WTC11 (cell line): ENCODE measurements around the gene ZNF81. TPM values are rescaled to one million over a fixed set of nuclear protein-coding genes. Genes with fewer than 3 reads are reported as not detected.
"Not testable (repeated sequence)": the region's sequence is repeated elsewhere in the genome, so short reads cannot be mapped to it uniquely, and the experiment has no call there.

Source experiments
- ATAC-seq: fragments of 200-7000 bp; cut with Tn5 transposase; 2 replicates; pipeline ENCODE4 v1.10.0; 2021; ENCODE audit warnings: mild to moderate bottlenecking, moderate library complexity
- CTCF ChIA-PET: fragments of 300-600 bp; sonication (Branson Sonifier 250); formaldehyde crosslinking; loops from one replicate; lab custom pipeline; 2021; ENCODE audit warnings: antibody characterized with exemption; lab: Charles Lee
- POLR2A ChIA-PET: fragments of 350-600 bp; sonication (Branson Sonifier 250); formaldehyde crosslinking; loops from one replicate; lab custom pipeline; 2021; ENCODE audit warnings: antibody characterized with exemption; lab: Charles Lee
- DNase-seq: peaks from one replicate; pipeline ENCODE4 v3.0.0; 2021; ENCODE audit warnings: low spot score
- H3K27ac Mint-ChIP-seq: 2 replicates; pipeline ENCODE4 v1.8.0; 2021; ENCODE audit warnings: mixed read lengths
- H3K27me3 Mint-ChIP-seq: 2 replicates; pipeline ENCODE4 v1.8.0; 2021; ENCODE audit warnings: low read depth, mild to moderate bottlenecking, moderate library complexity, mixed read lengths
- H3K36me3 Mint-ChIP-seq: 2 replicates; pipeline ENCODE4 v1.8.0; 2021; ENCODE audit warnings: mixed read lengths
- H3K4me1 Mint-ChIP-seq: 2 replicates; pipeline ENCODE4 v1.8.0; 2022; ENCODE audit warnings: mixed read lengths
- H3K4me3 Mint-ChIP-seq: 2 replicates; pipeline ENCODE4 v1.8.0; 2021; ENCODE audit warnings: mild to moderate bottlenecking, moderate library complexity, mixed read lengths
- H3K9me3 Mint-ChIP-seq: 2 replicates; pipeline ENCODE4 v1.8.0; 2021; ENCODE audit warnings: mixed read lengths
- ARID4B ChIP-seq: sonication (generic); formaldehyde crosslinking; IDR thresholded peaks from 2 replicates; pipeline ENCODE4 v1.8.0; 2023; ENCODE audit warnings: missing genetic modification reagents, mild to moderate bottlenecking, borderline replicate concordance
- PREB ChIP-seq: sonication (generic); formaldehyde crosslinking; IDR thresholded peaks from 2 replicates; pipeline ENCODE4 v1.8.1; 2022; ENCODE audit warnings: mild to moderate bottlenecking, missing genetic modification reagents, moderate library complexity, borderline replicate concordance
- RELA ChIP-seq: sonication (generic); formaldehyde crosslinking; IDR thresholded peaks from 2 replicates; pipeline ENCODE4 v1.8.1; 2022; ENCODE audit warnings: missing genetic modification reagents, mild to moderate bottlenecking, borderline replicate concordance
- TP53 ChIP-seq: sonication (generic); formaldehyde crosslinking; IDR thresholded peaks from 2 replicates; pipeline ENCODE4 v1.8.1; 2023; ENCODE audit warnings: mild to moderate bottlenecking, missing genetic modification reagents
- USF2 ChIP-seq: sonication (generic); formaldehyde crosslinking; IDR thresholded peaks from 2 replicates; pipeline ENCODE4 v1.8.1; 2023; ENCODE audit warnings: mild to moderate bottlenecking, missing genetic modification reagents, moderate library complexity
- ZBTB21 ChIP-seq: sonication (generic); formaldehyde crosslinking; IDR thresholded peaks from 2 replicates; pipeline ENCODE4 v1.8.1; 2023; ENCODE audit warnings: mild to moderate bottlenecking, missing genetic modification reagents, borderline replicate concordance
- total RNA-seq: library from RNA; stranded (reverse); gene quantifications from 3 replicates; pipeline ENCODE4 v1.2.3, GENCODE V29; 2021
- TF ChIP-seq, protein P1 (sequence below): sonication (generic); formaldehyde crosslinking; IDR thresholded peaks from 2 replicates; pipeline ENCODE4 v1.8.0; 2022; ENCODE audit warnings: mild to moderate bottlenecking, missing genetic modification reagents
- TF ChIP-seq, protein P2 (sequence below): sonication (generic); formaldehyde crosslinking; IDR thresholded peaks from 2 replicates; pipeline ENCODE4 v1.8.1; 2022; ENCODE audit warnings: mild to moderate bottlenecking, moderate library complexity, missing genetic modification reagents
- TF ChIP-seq, protein P3 (sequence below): fragments of 250-450 bp; sonication (Bioruptor Pico); IDR thresholded peaks from 2 replicates; pipeline ENCODE4 v1.9.0; 2021; ENCODE audit warnings: mild to moderate bottlenecking

ZNF81 gene
- total RNA-seq, 1 experiment from 2014 or later, result 12.0 TPM

GRCh38 chrX:47927212-47927611, 90.5 kb downstream of the ZNF81 start (continued):
- no peak for TF ChIP-seq PREB (CRISPR knock-in tag)
- no peak for TF ChIP-seq USF2 (CRISPR knock-in tag)
- TF ChIP-seq, protein P1, sequence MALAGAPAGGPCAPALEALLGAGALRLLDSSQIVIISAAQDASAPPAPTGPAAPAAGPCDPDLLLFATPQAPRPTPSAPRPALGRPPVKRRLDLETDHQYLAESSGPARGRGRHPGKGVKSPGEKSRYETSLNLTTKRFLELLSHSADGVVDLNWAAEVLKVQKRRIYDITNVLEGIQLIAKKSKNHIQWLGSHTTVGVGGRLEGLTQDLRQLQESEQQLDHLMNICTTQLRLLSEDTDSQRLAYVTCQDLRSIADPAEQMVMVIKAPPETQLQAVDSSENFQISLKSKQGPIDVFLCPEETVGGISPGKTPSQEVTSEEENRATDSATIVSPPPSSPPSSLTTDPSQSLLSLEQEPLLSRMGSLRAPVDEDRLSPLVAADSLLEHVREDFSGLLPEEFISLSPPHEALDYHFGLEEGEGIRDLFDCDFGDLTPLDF, result no peak
- TF ChIP-seq ARID4B (CRISPR knock-in tag), result no peak
- TF ChIP-seq, all 79 proteins: peak for 0

GRCh38 chrX:47931970-47932369, 95.3 kb downstream of the ZNF81 start:
- CTCF ChIA-PET, H3K4me3 Mint-ChIP-seq, H3K27ac Mint-ChIP-seq, ATAC-seq, H3K27me3 Mint-ChIP-seq, H3K36me3 Mint-ChIP-seq, H3K9me3 Mint-ChIP-seq, DNase-seq, POLR2A ChIA-PET: not testable (repeated sequence)
- peaks cover 13% of the 10 kb centered on the region for H3K4me1 Mint-ChIP-seq

DNA sequence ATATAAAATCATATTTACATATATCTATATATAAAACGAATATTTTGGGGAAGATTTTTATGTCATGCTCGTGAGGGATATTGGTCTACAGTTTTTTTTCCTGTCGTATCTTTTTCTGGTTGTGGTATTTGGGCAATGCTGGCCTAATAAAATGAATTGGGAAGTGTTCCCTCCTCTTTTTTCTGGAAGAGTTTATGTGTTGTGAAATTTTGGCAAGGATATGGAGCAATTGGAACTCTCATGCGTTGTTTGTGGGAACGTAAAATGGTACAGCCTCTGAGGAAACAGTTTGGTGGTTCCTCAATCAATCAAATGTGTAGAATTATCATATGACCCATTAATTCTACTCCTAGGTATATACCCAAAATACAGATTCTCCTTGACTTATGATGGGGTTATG, 97.2 kb downstream of the ZNF81 start:
- DNase-seq, result no peak
- Mint-ChIP-seq H3K36me3 (no peaks in the 10 kb centered on the region), H3K27ac (no peak overlapping the region), H3K27me3 (no peaks in the 10 kb centered on the region), H3K4me3 (no peak overlapping the region), H3K4me1 (peaks cover 14% of the 10 kb centered on the region), H3K9me3 (no peaks in the 10 kb centered on the region; the same call in 1 of the 2 replicates)
- POLR2A ChIA-PET, result no interaction called here
- CTCF ChIA-PET, result no interaction called here
- no peak for ATAC-seq
- TF ChIP-seq ZBTB21 (CRISPR knock-in tag), result no peak
- TF ChIP-seq, protein P1, result no peak
- TF ChIP-seq, protein P2, sequence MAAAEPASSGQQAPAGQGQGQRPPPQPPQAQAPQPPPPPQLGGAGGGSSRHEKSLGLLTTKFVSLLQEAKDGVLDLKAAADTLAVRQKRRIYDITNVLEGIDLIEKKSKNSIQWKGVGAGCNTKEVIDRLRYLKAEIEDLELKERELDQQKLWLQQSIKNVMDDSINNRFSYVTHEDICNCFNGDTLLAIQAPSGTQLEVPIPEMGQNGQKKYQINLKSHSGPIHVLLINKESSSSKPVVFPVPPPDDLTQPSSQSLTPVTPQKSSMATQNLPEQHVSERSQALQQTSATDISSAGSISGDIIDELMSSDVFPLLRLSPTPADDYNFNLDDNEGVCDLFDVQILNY (CRISPR knock-in tag), result no peak
- TF ChIP-seq, protein P3, sequence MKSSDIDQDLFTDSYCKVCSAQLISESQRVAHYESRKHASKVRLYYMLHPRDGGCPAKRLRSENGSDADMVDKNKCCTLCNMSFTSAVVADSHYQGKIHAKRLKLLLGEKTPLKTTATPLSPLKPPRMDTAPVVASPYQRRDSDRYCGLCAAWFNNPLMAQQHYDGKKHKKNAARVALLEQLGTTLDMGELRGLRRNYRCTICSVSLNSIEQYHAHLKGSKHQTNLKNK (CRISPR knock-in tag), result no peak
- TF ChIP-seq TP53 (CRISPR knock-in tag), result no peak
- no peak for TF ChIP-seq RELA (CRISPR knock-in tag)
